GM12891 (cell line): ENCODE data around the gene TELO2.

Source experiments
- POLR2AphosphoS5 ChIP-seq: IDR thresholded peaks from 2 replicates; pipeline ENCODE4 v1.6.1; 2011; ENCODE audit warnings: low read depth, low read length, control low read depth
- TAF1 ChIP-seq: IDR thresholded peaks from 2 replicates; pipeline ENCODE4 v1.6.1; 2011; ENCODE audit warnings: low read depth, low read length, control low read depth

- TF ChIP-seq TAF1 (no peak), POLR2AphosphoS5 (no peak)
These were observed 49.0 kb upstream of the TELO2 start, which contains the start of gene CCDC154 for GRCh38 chr16:1443980-1444729.
